GM21526 (cell line): ENCODE results near the gene OR52A5.

Experiments used
- ATAC-seq: cut with Tn5 transposase; IDR thresholded peaks from one replicate; pipeline ENCODE4 v1.9.1; 2021; ENCODE audit warnings: moderate library complexity; ENCODE audit not compliant: unreplicated experiment, low FRiP score

The OR52A5 gene

GRCh38 chr11:5118893-5119292, 19.3 kb downstream of the OR52A5 start:
- no peak for ATAC-seq

GRCh38 chr11:5117588-5117987, 20.6 kb downstream of the OR52A5 start:
- no peak for ATAC-seq

- no peak for ATAC-seq
Measured at GRCh38 chr11:5115339-5115738, 22.8 kb downstream of the OR52A5 start.

- ATAC-seq, result no peak
Measured at GRCh38 chr11:5107285-5107684, 30.9 kb downstream of the OR52A5 start.

GRCh38 chr11:5103066-5103465, 35.1 kb downstream of the OR52A5 start:
- ATAC-seq, result no peak

GRCh38 chr11:5102246-5102645, 35.9 kb downstream of the OR52A5 start:
- ATAC-seq, result no peak

- ATAC-seq, result no peak
Measured at GRCh38 chr11:5096011-5096410, 42.1 kb downstream of the OR52A5 start.

GRCh38 chr11:5092821-5093585, 45.2 kb downstream of the OR52A5 start:
- ATAC-seq, result no peak

GRCh38 chr11:5090668-5091067, 47.5 kb downstream of the OR52A5 start:
- no peak for ATAC-seq

GRCh38 chr11:5088556-5088955, 49.6 kb downstream of the OR52A5 start:
- ATAC-seq, result no peak

GRCh38 chr11:5083602-5084001, 54.6 kb downstream of the OR52A5 start:
- no peak for ATAC-seq

- ATAC-seq, result no peak
Measured at GRCh38 chr11:5081405-5081804, 56.8 kb downstream of the OR52A5 start.
